NT2/D1 (cell line): ENCODE results near the gene ELOVL6.

ENCODE experiments used
- DNase-seq: peaks from one replicate; pipeline ENCODE4 v3.0.0-alpha.2; 2011; ENCODE audit warnings: low read depth, low spot score
- H3K27me3 ChIP-seq: 2 replicates; pipeline ENCODE4 v1.6.0; 2011; ENCODE audit warnings: mild to moderate bottlenecking; ENCODE audit not compliant: insufficient read length, insufficient read depth
- H3K36me3 ChIP-seq: 2 replicates; pipeline ENCODE4 v1.6.1; 2011; ENCODE audit warnings: mild to moderate bottlenecking, low read length, mixed read lengths; ENCODE audit not compliant: insufficient read depth, insufficient read length
- H3K4me1 ChIP-seq: 2 replicates; pipeline ENCODE4 v1.5.1; 2011; ENCODE audit not compliant: insufficient read depth, insufficient read length
- H3K4me3 ChIP-seq: 2 replicates; pipeline ENCODE4 v1.5.1; 2011; ENCODE audit warnings: low read depth; ENCODE audit not compliant: insufficient read length
- H3K9ac ChIP-seq: 2 replicates; pipeline ENCODE4 v1.6.0; 2011; ENCODE audit warnings: low read depth; ENCODE audit not compliant: insufficient read length
- H3K9me3 ChIP-seq: 2 replicates; pipeline ENCODE4 v1.5.1; 2011; ENCODE audit warnings: mild to moderate bottlenecking, low read length; ENCODE audit not compliant: insufficient read depth
- SUZ12 ChIP-seq: IDR thresholded peaks from 2 replicates; pipeline ENCODE4 v1.6.1; 2011; ENCODE audit not compliant: insufficient read length, insufficient read depth; ENCODE audit errors: extremely low read depth
- YY1 ChIP-seq: IDR thresholded peaks from 2 replicates; pipeline ENCODE4 v1.6.1; 2011; ENCODE audit not compliant: insufficient read length, insufficient read depth
- ZNF274 ChIP-seq: IDR thresholded peaks from 2 replicates; pipeline ENCODE4 v1.6.1; 2011; ENCODE audit warnings: mild to moderate bottlenecking, low read depth, low read length

The ELOVL6 gene

DNA sequence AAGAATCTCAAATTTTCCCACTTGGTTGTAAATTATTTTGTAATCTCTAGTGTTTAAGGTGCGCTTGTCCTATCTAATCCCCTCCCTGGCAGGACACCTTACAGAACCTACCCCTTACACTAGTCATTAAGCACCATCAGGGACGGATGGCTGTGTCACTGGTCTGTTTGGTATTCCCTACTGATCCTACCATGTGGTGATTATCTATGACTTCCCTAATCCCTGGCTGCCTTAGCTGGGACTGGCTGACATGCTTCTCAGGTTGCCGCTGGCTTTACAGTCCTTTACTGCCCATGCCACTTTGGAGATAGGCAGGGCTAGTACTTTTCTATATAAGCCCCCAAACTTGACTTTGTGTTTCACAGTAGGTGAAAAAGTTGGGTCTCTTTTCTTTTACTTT, 58.6 kb downstream of the ELOVL6 start:
- no peaks in the 10 kb centered on the region for H3K27me3 ChIP-seq
- H3K4me1 ChIP-seq = no peaks in the 10 kb centered on the region
- H3K9me3 ChIP-seq = no peaks in the 10 kb centered on the region
- H3K36me3 ChIP-seq = no peaks in the 10 kb centered on the region
- no peak overlapping the region for H3K4me3 ChIP-seq
- no peak overlapping the region for H3K9ac ChIP-seq
- TF ChIP-seq ZNF274 = no peak
- TF ChIP-seq YY1 = no peak
- TF ChIP-seq SUZ12 = no peak
- no peak for DNase-seq

GRCh38 chr4:110139111-110139510, 59.3 kb downstream of the ELOVL6 start:
- Histone ChIP-seq H3K27me3 (no peaks in the 10 kb centered on the region), H3K9ac (no peak overlapping the region), H3K4me3 (no peak overlapping the region), H3K36me3 (no peaks in the 10 kb centered on the region), H3K9me3 (no peaks in the 10 kb centered on the region), H3K4me1 (no peaks in the 10 kb centered on the region)
- DNase-seq = no peak
- no peak for TF ChIP-seq YY1
- TF ChIP-seq ZNF274 = no peak
- no peak for TF ChIP-seq SUZ12

DNA sequence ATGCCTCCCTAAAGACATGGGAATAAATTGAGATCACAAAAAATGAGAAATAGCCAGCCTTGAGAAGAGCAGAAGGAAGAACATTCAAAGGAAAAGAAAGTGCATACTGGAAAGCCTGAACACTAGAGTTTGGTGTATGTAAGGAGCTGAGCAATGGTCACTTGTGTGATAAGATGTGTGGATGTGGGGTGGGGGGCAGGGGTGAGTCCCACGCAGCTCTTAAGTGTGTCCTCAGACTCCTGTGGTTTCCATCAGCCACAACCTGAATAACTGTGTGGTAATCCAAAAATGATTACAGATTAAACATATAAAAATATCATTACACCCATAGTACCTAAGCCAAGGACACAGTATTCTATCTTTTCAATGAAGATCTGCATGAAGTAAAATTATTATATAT, 59.9 kb downstream of the ELOVL6 start:
- Histone ChIP-seq H3K4me1 (no peaks in the 10 kb centered on the region), H3K27me3 (no peaks in the 10 kb centered on the region), H3K9me3 (no peaks in the 10 kb centered on the region), H3K4me3 (no peak overlapping the region), H3K36me3 (no peaks in the 10 kb centered on the region), H3K9ac (no peak overlapping the region)
- TF ChIP-seq ZNF274 (no peak), YY1 (no peak), SUZ12 (no peak)
- DNase-seq = no peak

- no peaks in the 10 kb centered on the region for H3K9me3 ChIP-seq
- no peak for DNase-seq
- no peaks in the 10 kb centered on the region for H3K4me1 ChIP-seq
- no peaks in the 10 kb centered on the region for H3K27me3 ChIP-seq
- TF ChIP-seq YY1 = no peak
- TF ChIP-seq SUZ12 = no peak
- no peak for TF ChIP-seq ZNF274
- H3K36me3 ChIP-seq = no peaks in the 10 kb centered on the region
- H3K4me3 ChIP-seq = no peak overlapping the region
- H3K9ac ChIP-seq = no peak overlapping the region
Measured at GRCh38 chr4:110137829-110138228, 60.6 kb downstream of the ELOVL6 start.

DNA sequence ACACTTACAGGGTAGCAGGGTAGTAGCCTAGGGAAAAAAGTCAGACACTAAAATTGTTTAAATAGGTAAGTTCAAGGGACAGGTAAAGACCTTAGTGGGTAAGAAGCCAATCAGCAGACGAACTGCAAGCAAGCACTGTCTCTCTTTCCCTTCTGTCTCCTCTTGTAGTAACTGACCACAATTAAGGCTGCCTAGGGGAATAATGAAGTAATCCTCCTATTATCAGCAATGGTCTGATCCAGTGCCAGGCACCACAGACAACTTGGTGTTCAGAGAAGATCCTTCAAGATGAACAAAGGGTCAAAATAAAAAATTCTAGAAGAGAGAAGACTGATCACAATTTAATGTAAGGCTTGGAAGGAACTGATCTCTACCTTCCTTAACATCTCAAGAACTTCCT, 62.9 kb downstream of the ELOVL6 start:
- Histone ChIP-seq H3K4me1 (no peaks in the 10 kb centered on the region), H3K9me3 (no peaks in the 10 kb centered on the region), H3K4me3 (no peak overlapping the region), H3K27me3 (no peaks in the 10 kb centered on the region), H3K9ac (no peak overlapping the region), H3K36me3 (no peaks in the 10 kb centered on the region)
- DNase-seq = no peak
- TF ChIP-seq ZNF274 (no peak), SUZ12 (no peak), YY1 (no peak)

GRCh38 chr4:110135076-110135475, 63.3 kb downstream of the ELOVL6 start:
- no peak for DNase-seq
- no peak for TF ChIP-seq YY1
- no peak for TF ChIP-seq ZNF274
- TF ChIP-seq SUZ12 = no peak
- Histone ChIP-seq H3K36me3 (no peaks in the 10 kb centered on the region), H3K27me3 (no peaks in the 10 kb centered on the region), H3K9me3 (no peaks in the 10 kb centered on the region), H3K4me3 (no peak overlapping the region), H3K9ac (no peak overlapping the region), H3K4me1 (no peaks in the 10 kb centered on the region)

DNA sequence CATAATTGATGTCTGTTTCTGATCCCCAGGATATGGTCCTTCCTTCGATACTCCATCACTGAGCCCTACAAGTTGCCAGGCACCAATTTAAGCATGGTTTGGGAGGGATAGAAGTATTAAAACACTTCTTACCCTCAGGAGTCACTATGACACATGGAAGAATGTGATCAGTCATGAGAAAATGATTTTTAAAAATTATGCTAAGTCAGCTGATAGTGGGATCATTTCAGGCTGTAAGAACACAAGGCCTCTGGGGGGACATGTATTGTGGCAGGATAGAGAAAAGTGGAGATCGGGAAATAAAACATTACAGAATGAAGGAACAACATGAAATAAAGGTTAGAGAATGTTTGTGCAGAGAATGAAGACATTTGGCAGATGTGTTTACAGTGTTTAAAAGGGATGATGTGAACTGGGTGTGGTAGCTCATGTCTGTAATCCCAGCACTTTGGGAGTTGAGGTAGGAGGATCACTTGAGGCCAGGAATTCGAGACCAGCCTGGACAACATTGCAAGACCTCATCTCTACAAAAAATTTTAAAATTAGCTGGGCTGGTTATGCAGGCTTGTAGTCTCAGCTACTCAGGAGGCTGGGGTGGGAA, 64.0 kb downstream of the ELOVL6 start:
- TF ChIP-seq YY1 (no peak), ZNF274 (no peak), SUZ12 (no peak)
- H3K4me1 ChIP-seq = no peaks in the 10 kb centered on the region
- H3K27me3 ChIP-seq = no peaks in the 10 kb centered on the region
- no peak for DNase-seq
- no peak overlapping the region for H3K9ac ChIP-seq
- H3K4me3 ChIP-seq = no peak overlapping the region
- no peaks in the 10 kb centered on the region for H3K9me3 ChIP-seq
- no peaks in the 10 kb centered on the region for H3K36me3 ChIP-seq
